ENCODE results near the gene PRR16. TPM values are rescaled to one million over a fixed set of nuclear protein-coding genes. Genes with fewer than 3 reads are reported as not detected.
"Not testable (repeated sequence)": the region's sequence is repeated elsewhere in the genome, so short reads cannot be mapped to it uniquely, and the experiment has no call there.

Gene PRR16
- polyA plus RNA-seq, 1 donor: 1.7 TPM

DNA sequence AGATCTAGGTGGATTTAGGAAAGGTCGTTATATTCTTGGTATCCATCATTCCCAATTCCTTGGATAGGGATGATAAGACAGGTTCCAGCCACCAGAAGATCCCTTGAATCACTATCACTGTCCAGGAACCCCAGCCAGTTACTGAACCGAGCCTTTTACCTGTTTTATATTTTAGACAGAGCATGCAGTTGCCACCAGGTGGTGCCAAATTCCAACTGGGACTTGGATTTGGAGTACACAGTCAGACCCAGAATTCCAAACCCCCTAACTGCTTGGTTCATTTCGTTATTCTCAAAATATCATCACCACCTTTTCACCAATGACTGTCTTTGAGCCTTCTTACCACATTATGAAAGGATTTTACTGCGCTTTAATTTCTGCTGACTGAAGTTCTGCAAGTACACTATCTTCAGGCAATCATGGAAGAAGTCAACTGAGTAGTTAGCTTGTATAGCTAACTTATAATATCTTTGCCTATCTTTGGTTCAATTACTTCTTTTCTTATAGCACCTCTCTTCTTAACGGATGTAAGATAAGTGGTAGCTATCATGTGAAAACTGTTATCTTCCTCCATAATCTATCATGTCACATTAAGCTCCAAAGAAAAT is 191.8 kb downstream of the PRR16 start:
- DNase-seq: peak; percentile 20

DNA sequence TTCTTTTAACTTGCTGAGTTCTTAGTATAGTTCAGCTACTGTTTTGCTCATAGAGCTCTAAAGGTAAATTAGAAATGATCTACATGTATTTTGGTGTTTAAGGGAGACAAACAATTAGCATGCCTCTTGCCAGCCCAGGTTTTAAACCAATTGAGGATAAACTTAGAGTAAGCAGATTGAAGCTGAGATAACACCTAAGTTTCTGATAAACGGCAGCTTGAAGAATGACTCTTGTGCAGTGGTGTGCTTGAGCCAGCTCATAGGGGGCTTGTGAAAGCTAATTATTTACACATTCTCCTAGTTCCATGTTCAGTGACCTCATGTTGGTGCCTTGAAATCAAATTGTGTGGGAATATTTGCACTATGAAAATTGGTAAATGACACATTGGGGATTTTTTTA is 193.0 kb downstream of the PRR16 start:
- no peak for DNase-seq

DNA sequence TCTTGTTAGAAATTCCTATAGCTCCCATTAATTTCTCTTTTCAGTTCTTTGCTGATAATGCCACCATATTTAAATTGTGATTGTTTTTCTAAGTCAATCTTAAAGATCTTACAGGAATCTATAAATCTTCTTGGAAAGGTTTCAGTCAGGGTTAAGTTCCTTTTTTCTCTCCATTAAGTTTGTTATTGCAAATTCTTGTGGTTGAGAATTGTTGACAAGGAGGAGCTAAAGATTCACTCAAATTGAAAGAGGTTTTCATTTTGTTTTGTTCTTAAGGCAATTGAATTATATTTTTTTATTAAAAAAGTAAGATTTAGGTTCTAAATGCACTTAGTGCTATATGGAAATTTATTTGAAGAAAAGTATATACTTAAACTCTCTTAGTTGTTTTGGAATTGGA is 213.4 kb downstream of the PRR16 start:
- no peak for DNase-seq

GRCh38 chr5:120678279-120678678 is 214.2 kb downstream of the PRR16 start:
- DNase-seq: no peak

GRCh38 chr5:120682851-120683250 is 218.8 kb downstream of the PRR16 start:
- no peak for DNase-seq

- no peak for DNase-seq
These were observed 219.5 kb downstream of the PRR16 start for GRCh38 chr5:120683580-120683979.

DNA sequence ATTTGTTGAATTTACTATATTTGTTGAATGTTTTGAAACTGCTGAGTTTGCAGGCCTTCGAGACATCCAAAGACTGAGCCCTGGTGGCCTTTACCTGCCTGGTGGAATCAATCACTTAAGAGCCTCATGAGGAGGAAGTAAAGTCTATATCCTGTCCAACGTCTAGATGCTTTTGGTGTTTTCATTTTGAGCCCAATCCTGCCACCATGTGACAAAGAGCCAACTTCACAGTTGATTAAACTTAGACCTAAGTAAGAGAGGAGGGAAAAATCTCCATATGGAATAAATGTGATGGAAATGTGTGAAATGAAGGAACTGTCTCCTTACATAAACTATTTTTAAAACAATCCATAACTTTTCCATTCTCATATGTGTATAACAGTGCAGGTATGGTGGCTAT is 220.1 kb downstream of the PRR16 start:
- DNase-seq: no peak

DNA sequence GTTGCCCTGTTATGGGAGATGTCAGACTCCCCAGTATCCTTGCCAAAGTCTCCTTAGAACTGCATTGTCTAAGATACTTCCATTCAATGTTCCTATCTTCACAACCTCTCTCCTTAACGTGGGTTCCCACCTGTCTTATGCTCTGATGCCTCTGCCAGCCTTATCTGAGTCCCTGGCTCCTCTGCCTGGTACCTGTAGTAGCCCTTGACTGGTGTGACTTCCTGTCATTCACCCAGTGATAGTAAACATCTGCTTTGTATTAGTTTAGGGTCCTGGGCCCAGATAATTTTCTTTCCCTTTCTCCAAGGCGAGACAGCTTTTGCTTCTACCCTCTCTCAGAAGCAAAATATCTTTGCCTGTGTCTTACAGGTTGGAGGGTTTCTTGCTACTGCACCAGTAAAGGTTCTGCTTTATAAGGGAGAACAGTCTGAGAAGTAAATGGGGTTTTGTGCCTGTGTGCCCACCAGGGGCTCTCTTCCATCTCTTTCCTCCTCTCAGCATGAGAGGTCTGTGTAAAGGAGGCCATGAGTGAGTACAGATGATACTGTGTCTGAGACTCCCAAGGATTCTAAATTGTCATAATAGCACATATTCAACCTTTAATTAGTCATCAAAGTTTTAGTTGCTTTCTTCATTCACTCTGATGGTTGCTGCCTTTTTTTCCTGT is 220.8 kb downstream of the PRR16 start:
- DNase-seq: no peak

GRCh38 chr5:120690621-120691407 is 226.7 kb downstream of the PRR16 start:
- DNase-seq: no peak

GRCh38 chr5:120692325-120692724 is 228.2 kb downstream of the PRR16 start:
- no peak for DNase-seq

DNA sequence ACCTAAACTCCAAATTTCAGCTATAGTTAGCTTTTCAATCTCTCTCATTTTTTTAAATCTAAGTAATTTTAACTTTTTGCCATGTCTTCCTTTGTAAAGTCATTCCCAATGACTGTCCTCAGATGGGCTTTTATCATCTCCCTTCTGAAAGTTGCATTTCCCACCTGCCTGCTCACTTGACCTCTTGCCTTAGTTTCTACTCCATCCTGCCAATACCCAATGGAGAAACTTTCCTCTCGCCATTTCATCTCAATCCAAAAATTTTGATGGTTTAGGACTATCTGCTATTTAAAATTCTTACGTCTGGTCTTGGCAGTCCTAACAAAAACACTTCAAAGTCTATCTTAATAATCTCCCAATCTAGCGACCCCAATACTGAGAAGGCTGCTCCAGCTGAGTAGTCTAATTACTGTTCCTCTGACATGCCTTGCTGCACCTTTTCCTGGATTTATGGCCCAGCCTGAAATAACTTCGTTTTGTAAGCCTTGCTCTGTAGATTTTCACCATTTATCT is 231.3 kb downstream of the PRR16 start:
- no peak for DNase-seq

- DNase-seq: no peak
These were observed 233.0 kb downstream of the PRR16 start for GRCh38 chr5:120697147-120697546.

DNA sequence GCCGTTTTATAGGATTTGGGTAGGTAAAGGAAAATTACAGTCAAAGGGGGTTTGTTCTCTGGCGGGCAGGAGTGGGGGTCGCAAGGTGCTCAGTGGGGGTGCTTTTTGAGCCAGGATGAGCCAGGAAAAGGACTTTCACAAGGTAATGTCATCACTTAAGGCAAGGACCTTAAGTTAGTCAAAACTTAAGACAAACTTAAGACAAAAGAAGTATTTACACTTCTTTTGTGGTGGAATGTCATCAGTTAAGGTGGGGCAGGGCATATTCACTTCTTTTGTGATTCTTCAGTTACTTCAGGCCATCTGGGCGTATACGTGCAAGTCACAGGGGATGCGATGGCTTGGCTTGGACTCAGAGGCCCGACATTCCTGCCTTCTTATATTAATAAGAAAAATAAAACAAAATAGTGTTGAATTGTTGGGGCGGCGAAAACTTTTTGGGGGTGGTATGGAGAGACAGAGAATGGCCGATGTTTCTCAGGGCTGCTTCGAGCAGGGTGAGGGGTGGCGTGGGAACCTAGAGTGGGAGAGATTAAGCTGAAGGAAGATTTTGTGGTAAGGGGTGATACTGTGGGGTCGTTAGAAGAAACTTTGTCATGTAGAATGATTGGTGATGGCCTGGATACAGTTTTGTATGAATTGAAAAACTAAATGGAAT is 233.7 kb downstream of the PRR16 start:
- not testable (repeated sequence) for DNase-seq

DNA sequence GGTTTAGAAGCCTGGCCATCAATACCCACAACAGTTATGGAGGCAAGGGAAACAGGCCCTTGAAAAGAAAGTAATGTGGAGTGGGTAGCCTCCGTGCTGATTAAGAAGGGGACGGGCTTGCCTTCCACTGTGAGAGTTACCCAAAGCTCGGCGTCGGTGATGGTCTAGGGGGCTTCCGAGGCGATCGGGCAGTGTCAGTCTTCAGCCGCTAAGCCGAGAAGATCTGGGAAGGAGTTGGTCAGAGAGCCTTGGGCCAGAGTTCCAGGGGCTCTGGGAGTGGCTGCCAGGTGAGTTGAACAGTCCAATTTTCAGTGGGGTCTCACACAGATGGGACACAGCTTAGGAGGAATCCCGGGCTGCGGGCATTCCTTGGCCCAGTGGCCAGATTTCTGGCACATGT is 236.6 kb downstream of the PRR16 start:
- not testable (repeated sequence) for DNase-seq

- not testable (repeated sequence) for DNase-seq
These were observed 238.9 kb downstream of the PRR16 start for GRCh38 chr5:120702817-120703538.

DNA sequence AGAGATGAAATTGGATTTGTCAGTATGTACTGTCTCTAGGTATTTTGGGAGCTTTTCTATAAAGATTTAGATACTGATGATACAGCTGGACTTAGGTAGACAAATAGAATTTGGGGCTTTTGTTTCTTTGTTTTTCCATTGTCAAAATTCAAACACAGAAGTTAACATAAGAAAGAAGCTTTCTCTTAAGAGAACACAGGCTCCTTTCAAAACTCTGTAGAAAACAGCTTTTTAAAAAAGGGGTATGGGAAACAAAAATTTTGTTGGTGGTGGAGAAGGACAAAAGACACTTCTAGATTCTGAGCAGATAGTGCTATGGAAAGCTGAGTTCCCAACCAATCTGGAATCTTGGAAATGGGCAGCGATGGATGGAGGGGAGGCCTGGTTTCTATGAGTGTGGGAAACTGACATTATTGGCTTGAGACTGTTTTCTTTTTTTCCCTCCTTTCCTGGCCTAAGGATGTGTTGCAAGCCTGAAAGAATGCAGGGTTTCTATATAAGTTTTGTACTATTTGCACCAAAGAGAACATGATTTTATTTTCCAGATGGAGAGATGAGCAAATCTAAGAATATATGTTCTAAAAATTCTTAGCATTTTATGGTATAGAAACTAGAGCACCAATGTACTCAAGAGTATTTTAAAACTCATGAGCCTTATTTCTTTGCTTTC is 240.0 kb downstream of the PRR16 start:
- DNase-seq: no peak

GRCh38 chr5:120706877-120707276 is 242.8 kb downstream of the PRR16 start:
- no peak for DNase-seq

- DNase-seq: no peak
These were observed 253.3 kb downstream of the PRR16 start for GRCh38 chr5:120717381-120717780.

DNA sequence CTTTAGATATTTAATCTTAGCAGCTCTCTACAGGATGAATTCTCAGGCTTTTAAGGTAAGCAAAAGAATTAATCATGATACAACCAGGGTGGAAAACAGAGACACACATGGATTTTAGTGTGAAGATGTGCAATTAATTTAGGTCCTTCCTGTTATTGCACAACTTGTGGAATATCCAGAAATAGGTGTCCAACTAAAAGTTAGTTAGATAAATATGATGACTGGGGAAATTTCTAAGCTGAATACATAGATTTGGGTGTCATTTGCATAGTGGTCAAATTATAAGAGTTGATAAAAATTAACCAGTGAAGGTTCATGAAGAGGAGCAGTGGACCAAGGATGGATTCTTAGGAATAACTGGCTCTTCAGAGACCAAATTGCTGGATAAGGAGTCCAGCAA is 266.1 kb downstream of the PRR16 start:
- no peak for DNase-seq

GRCh38 chr5:120734033-120734432 is 269.9 kb downstream of the PRR16 start:
- no peak for DNase-seq

DNA sequence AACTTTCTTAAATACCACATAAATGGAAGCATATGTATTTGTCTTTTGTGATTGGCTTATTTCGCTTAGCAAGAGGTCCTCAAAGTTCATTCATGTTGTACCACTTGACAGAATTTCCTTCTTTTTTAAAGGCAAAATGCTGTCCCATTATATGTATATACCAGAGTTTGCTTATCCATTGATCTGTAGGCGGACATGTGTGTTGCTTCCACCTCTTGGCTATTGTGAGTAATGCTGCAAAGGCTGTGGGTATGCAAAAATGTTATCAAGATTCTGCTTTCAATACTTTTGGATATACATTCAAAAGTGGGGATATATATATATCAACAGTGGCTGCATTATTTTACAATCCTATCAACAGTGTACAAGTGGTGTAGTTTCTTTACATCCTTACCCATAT is 271.0 kb downstream of the PRR16 start:
- DNase-seq: no peak
